Measurements from ENCODE around the gene GJD3. TPM values are rescaled to one million over a fixed set of nuclear protein-coding genes. Genes with fewer than 3 reads are reported as not detected.

GJD3 gene
- total RNA-seq, 1 donor from 2014 or later = not detected

DNA sequence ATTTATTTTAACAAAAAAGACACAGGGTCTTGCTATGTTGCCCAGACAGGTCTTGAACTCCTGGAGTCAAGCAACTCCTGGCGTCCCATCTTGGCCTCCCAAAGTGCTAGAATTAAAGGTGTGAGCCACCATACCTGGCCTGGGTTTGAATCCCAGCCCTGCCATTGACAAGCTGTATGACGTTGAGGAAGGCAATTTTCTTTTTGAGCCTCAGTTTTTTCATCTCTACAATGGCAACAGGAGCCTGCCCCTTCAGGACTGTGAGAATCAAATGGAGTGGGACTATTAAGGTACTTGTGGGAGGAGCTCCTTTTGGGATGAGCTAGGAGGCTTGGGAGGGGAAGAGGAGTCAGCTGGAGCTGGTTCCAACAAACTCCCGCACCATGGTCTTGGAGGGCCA, 49.3 kb downstream of the GJD3 start:
- FAIRE-seq = no peak
- DNase-seq (ENCODE audit: low spot score in 2 of 2) = no peak

- no peak for FAIRE-seq
- DNase-seq (ENCODE audit: low spot score in 2 of 2) = peak; percentile 24 to 69
Observed at GRCh38 chr17:40314584-40314956, 50.0 kb downstream of the GJD3 start.

- no peak for DNase-seq (ENCODE audit: low spot score in 2 of 2)
- FAIRE-seq = no peak
Observed at GRCh38 chr17:40313668-40314583, 50.6 kb downstream of the GJD3 start.

Small RNAs within 50 kb of the gene (small RNA-seq; reads per million reads assigned to genes)
- gene RF00019 (not detected), gene RNA5SP441 (not detected)

Other genes starting within 250 kb of the GJD3 start
- 81.5 TPM for gene MSL1, start 242.8 kb downstream of the GJD3 start, total RNA-seq
- 38.3 TPM for gene CASC3, start 224.2 kb downstream of the GJD3 start, total RNA-seq
- gene RAPGEFL1, start 187.3 kb downstream of the GJD3 start, total RNA-seq = 12.6 TPM
- 5.3 TPM for gene WIPF2, start 145.4 kb downstream of the GJD3 start, total RNA-seq
- 2.4 TPM for gene CDC6, start 76.9 kb downstream of the GJD3 start, total RNA-seq
- 4.9 TPM for gene RARA, start 55.6 kb downstream of the GJD3 start, total RNA-seq
- 19.6 TPM for gene TOP2A, start 53.2 kb upstream of the GJD3 start, total RNA-seq
- 7.3 TPM for gene IGFBP4, start 78.7 kb upstream of the GJD3 start, total RNA-seq
- gene TNS4, start 136.9 kb upstream of the GJD3 start, total RNA-seq = not detected
- gene CCR7, start 200.7 kb upstream of the GJD3 start, total RNA-seq = not detected

All from frontal cortex (tissue), 4 donors.